Liver (tissue), 9 donors: ENCODE measurements around the gene RDH11. TPM values are rescaled to one million over a fixed set of nuclear protein-coding genes. Genes with fewer than 3 reads are reported as not detected.

Experiments used
- DNase-seq: peaks from one replicate; pipeline ENCODE4 v3.0.0-alpha.2; 2017; ENCODE audit warnings: low spot score
- H3K27ac ChIP-seq, 2 donors: one replicate each; pipeline ENCODE4 v1.7.0; 2013; ENCODE audit warnings: inconsistent platforms in 2 of 2, low read length in 2 of 2, control low read depth in 1 of 2, low read depth in 1 of 2, mild to moderate bottlenecking in 1 of 2
- H3K27me3 ChIP-seq, 4 donors: one replicate each; pipeline versions ENCODE4 v1.6.1 to v1.7.0; 2013; ENCODE audit warnings: low read length in 3 of 4, inconsistent platforms in 1 of 4, mild to moderate bottlenecking in 1 of 4, moderate library complexity in 1 of 4; ENCODE audit not compliant: control insufficient read depth in 4 of 4, insufficient read depth in 4 of 4
- H3K36me3 ChIP-seq, 4 donors: one replicate each; pipeline versions ENCODE4 v1.6.1 to v1.7.0; 2013; ENCODE audit warnings: low read length in 3 of 4, mild to moderate bottlenecking in 3 of 4, low read depth in 1 of 4, moderate library complexity in 1 of 4; ENCODE audit not compliant: control insufficient read depth in 4 of 4, insufficient read depth in 3 of 4
- H3K4me1 ChIP-seq, 4 donors: one replicate each; pipeline versions ENCODE4 v1.6.1 to v1.7.0; 2013; ENCODE audit warnings: low read length in 3 of 4, mild to moderate bottlenecking in 3 of 4, moderate library complexity in 1 of 4; ENCODE audit not compliant: control insufficient read depth in 4 of 4, insufficient read depth in 4 of 4
- H3K4me3 ChIP-seq, 3 donors: one replicate each; pipeline versions ENCODE4 v1.6.1 to v1.7.0; 2013; ENCODE audit warnings: low read length in 3 of 3, control low read depth in 1 of 3, low read depth in 1 of 3, mild to moderate bottlenecking in 1 of 3
- H3K9ac ChIP-seq, 2 donors: one replicate each; pipeline ENCODE4 v1.7.0; 2013; ENCODE audit warnings: low read length in 2 of 2, mild to moderate bottlenecking in 2 of 2, moderate library complexity in 2 of 2, control low read depth in 1 of 2, low read depth in 1 of 2
- H3K9me3 ChIP-seq, 4 donors: one replicate each; pipeline versions ENCODE4 v1.6.1 to v1.7.0; 2013; ENCODE audit warnings: low read length in 3 of 4; ENCODE audit not compliant: control insufficient read depth in 4 of 4
- FOXA1 ChIP-seq: IDR thresholded peaks from 2 replicates; pipeline ENCODE4 v1.6.1; 2016; ENCODE audit warnings: antibody characterized with exemption
- FOXA2 ChIP-seq: IDR thresholded peaks from 2 replicates; pipeline ENCODE4 v1.6.1; 2016; ENCODE audit warnings: antibody characterized with exemption
- GABPA ChIP-seq, 2 donors: IDR thresholded peaks in 1 of 2; conservative IDR thresholded peaks in 1 of 2; 2 replicates each; pipeline ENCODE4 v1.6.1; 2016; ENCODE audit warnings: antibody characterized with exemption in 2 of 2, mild to moderate bottlenecking in 1 of 2, moderate library complexity in 1 of 2
- HNF4G ChIP-seq: IDR thresholded peaks from 2 replicates; pipeline ENCODE4 v1.6.1; 2016; ENCODE audit warnings: antibody characterized with exemption
- JUND ChIP-seq, 2 donors: IDR thresholded peaks; 2 replicates each; pipeline ENCODE4 v1.6.1; 2016; ENCODE audit warnings: antibody characterized with exemption in 2 of 2
- MAX ChIP-seq: IDR thresholded peaks from 2 replicates; pipeline ENCODE4 v1.6.1; 2016; ENCODE audit warnings: antibody characterized with exemption
- NR2F2 ChIP-seq: IDR thresholded peaks from 2 replicates; pipeline ENCODE4 v1.6.1; 2016; ENCODE audit warnings: antibody characterized with exemption
- RAD21 ChIP-seq, 2 donors: IDR thresholded peaks; 2 replicates each; pipeline ENCODE4 v1.6.1; 2016; ENCODE audit warnings: antibody characterized with exemption in 2 of 2, mild to moderate bottlenecking in 2 of 2
- REST ChIP-seq: IDR thresholded peaks from 2 replicates; pipeline ENCODE4 v1.6.1; 2016; ENCODE audit warnings: antibody characterized with exemption, mild to moderate bottlenecking
- RXRA ChIP-seq, 2 donors: IDR thresholded peaks; 2 replicates each; pipeline ENCODE4 v1.6.1; 2017 to 2018; ENCODE audit warnings: antibody characterized with exemption in 2 of 2, mild to moderate bottlenecking in 1 of 2
- SP1 ChIP-seq: IDR thresholded peaks from 2 replicates; pipeline ENCODE4 v1.6.1; 2018; ENCODE audit warnings: antibody characterized with exemption, mild to moderate bottlenecking
- TAF1 ChIP-seq: conservative IDR thresholded peaks from 2 replicates; pipeline ENCODE4 v1.6.1; 2016; ENCODE audit warnings: antibody characterized with exemption, mild to moderate bottlenecking
- YY1 ChIP-seq: IDR thresholded peaks from 2 replicates; pipeline ENCODE4 v1.6.1; 2016; ENCODE audit warnings: antibody characterized with exemption, mild to moderate bottlenecking
- WGBS: extraction: QIAGEN DNeasy Blood & Tissue Kit; methylation state at CpG from one replicate; pipeline ENCODE4 v1.1.7; 2013; 5-methylcytosine and 5-hydroxymethylcytosine counted together
- polyA plus RNA-seq, 2 donors: library from polyadenylated mRNA; stranded (reverse) in 1 of 2; unstranded in 1 of 2; fragments of 200-250 nt in 1 of 2; fragments of >200 nt in 1 of 2; fragmentation: Nextera tagmentation in 1 of 2; extraction: Ambion mirVana in 1 of 2; gene quantifications; one replicate each; pipeline versions ENCODE4 v1.2.1 to v1.2.3, GENCODE V29; 2013 to 2015
- total RNA-seq, 2 donors: library from RNA; depleted of rRNA; stranded (reverse); fragments of >200 nt; gene quantifications; one replicate each; pipeline ENCODE4 v1.2.3, GENCODE V29; 2014
- TF ChIP-seq, protein P1 (sequence below): IDR thresholded peaks from 2 replicates; pipeline ENCODE4 v1.6.1; 2016; ENCODE audit warnings: antibody characterized with exemption
- donor health status: healthy.
- donor health status: healthy.
- donor health status: healthy.
- donor health status: healthy.
- donor health status: healthy.

RDH11 gene
- total and polyA plus RNA-seq, 4 donors = 99.7 to 174 (median 137) TPM

- no peaks in the 10 kb centered on the region for H3K9me3 ChIP-seq
- H3K27me3 ChIP-seq = no peaks in the 10 kb centered on the region
- no peaks in the 10 kb centered on the region for H3K4me1 ChIP-seq
- H3K4me3 ChIP-seq = no peak overlapping the region
- no peak overlapping the region for H3K9ac ChIP-seq
- no peak overlapping the region for H3K27ac ChIP-seq
- TF ChIP-seq RAD21 (IDR thresholded peaks at IDR 0.05) (no peak), RXRA (IDR thresholded peaks at IDR 0.05) (peak; percentile 40 to 67), SP1 (peak; percentile 41)
- DNase-seq = no peak
- WGBS = 56% methylated on average over 5 of the region's 5 CpGs
- no peaks in the 10 kb centered on the region for H3K36me3 ChIP-seq
Measured at GRCh38 chr14:67630938-67631337, 64.6 kb downstream of the RDH11 start.

DNA sequence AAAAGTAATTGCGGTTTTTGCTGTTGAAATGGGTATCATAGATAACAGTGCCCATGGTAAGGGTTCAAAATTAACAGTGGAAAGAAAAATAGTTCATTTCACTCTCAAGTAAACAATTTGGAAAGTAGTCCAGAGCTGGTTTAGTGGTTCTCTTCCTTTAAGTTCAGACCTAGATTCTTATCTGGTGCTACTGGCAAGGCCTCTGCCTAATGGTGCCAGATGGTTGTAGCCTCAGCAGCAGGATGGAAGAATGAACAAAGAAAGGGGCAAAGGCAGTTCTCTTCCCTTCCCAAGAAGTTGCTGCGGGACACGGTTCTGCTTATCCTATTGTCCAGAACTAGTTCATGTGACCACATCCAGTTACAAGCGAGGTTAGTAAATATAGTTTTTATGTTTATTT lies 65.4 kb downstream of the RDH11 start:
- H3K36me3 ChIP-seq = no peaks in the 10 kb centered on the region
- 94% methylated on average over 4 of the region's 4 CpGs for WGBS
- no peak overlapping the region for H3K9ac ChIP-seq
- H3K4me3 ChIP-seq = no peak overlapping the region
- TF ChIP-seq NR2F2 (no peak), GABPA (IDR thresholded peaks at IDR 0.05 in 1 of 2, conservative IDR thresholded peaks at IDR 0.05 in 1 of 2) (no peak), TAF1 (no peak), RAD21 (IDR thresholded peaks at IDR 0.05) (no peak), RXRA (IDR thresholded peaks at IDR 0.05) (no peak), MAX (no peak), HNF4G (no peak), FOXA1 (no peak), YY1 (no peak), FOXA2 (no peak), REST (no peak), JUND (IDR thresholded peaks at IDR 0.05) (no peak), SP1 (no peak)
- TF ChIP-seq, protein P1, sequence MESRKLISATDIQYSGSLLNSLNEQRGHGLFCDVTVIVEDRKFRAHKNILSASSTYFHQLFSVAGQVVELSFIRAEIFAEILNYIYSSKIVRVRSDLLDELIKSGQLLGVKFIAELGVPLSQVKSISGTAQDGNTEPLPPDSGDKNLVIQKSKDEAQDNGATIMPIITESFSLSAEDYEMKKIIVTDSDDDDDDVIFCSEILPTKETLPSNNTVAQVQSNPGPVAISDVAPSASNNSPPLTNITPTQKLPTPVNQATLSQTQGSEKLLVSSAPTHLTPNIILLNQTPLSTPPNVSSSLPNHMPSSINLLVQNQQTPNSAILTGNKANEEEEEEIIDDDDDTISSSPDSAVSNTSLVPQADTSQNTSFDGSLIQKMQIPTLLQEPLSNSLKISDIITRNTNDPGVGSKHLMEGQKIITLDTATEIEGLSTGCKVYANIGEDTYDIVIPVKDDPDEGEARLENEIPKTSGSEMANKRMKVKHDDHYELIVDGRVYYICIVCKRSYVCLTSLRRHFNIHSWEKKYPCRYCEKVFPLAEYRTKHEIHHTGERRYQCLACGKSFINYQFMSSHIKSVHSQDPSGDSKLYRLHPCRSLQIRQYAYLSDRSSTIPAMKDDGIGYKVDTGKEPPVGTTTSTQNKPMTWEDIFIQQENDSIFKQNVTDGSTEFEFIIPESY = no peak
- no peak for DNase-seq
- H3K27me3 ChIP-seq = no peaks in the 10 kb centered on the region
- no peaks in the 10 kb centered on the region for H3K4me1 ChIP-seq
- H3K27ac ChIP-seq = no peak overlapping the region
- no peaks in the 10 kb centered on the region for H3K9me3 ChIP-seq

DNA sequence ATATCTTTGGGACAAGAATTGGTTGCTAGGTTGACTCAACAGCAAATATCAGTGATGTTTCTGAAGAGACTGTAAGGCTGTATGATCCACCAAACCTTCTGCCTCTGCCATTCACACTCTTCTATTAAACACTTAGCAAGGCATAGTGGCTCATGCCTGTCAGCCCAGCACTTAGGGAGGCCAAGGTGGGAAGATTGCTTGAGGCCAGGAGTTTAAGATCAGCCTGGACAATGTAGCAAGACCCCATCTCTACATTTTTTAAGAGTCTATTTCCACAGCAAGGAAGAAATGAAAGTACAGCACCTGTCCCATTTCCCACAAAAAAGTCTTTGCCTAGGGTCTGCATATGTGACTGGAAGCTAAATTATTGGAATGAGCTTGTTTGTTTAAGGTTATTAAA lies 68.0 kb downstream of the RDH11 start:
- no peak for TF ChIP-seq REST
- no peak for TF ChIP-seq MAX
- no peak for TF ChIP-seq TAF1
- TF ChIP-seq RAD21 (IDR thresholded peaks at IDR 0.05) = no peak
- TF ChIP-seq FOXA2 = no peak
- no peak for DNase-seq

More for the DNA sequence above, 68.0 kb downstream of the RDH11 start:
- Histone ChIP-seq H3K4me3 (no peak overlapping the region), H3K9me3 (no peaks in the 10 kb centered on the region), H3K4me1 (no peaks in the 10 kb centered on the region), H3K27me3 (no peaks in the 10 kb centered on the region), H3K9ac (no peak overlapping the region), H3K36me3 (no peaks in the 10 kb centered on the region), H3K27ac (no peak overlapping the region)
